ENCODE results near the gene GNB1. TPM values are rescaled to one million over a fixed set of nuclear protein-coding genes. Genes with fewer than 3 reads are reported as not detected.

Gene GNB1
- total RNA-seq, 1 donor, result 88.7 TPM

- no peak overlapping the region for H3K4me3 ChIP-seq (ENCODE audit: insufficient read depth, low read length)
- TF ChIP-seq CTCF (IDR thresholded peaks at IDR 0.05; ENCODE audit: extremely low read depth, low read depth, low read length), result no peak
- no peak for DNase-seq (ENCODE audit: insufficient read length, low spot score, missing footprints)
- H3K79me2 ChIP-seq (ENCODE audit: insufficient read depth, low read length), result peaks cover 7% of the 10 kb centered on the region
- H3K9me3 ChIP-seq (ENCODE audit: low read depth, low read length), result no peaks in the 10 kb centered on the region
- H3K27ac ChIP-seq (ENCODE audit: low read depth, low read length), result no peak overlapping the region
- peaks cover 12% of the 10 kb centered on the region for H3K4me1 ChIP-seq (ENCODE audit: insufficient read depth, low read length)
- H3K36me3 ChIP-seq (ENCODE audit: insufficient read depth, low read length), result no peaks in the 10 kb centered on the region
- no peak overlapping the region for H3K4me2 ChIP-seq (ENCODE audit: insufficient read depth, low read length)
- peaks cover 2% of the 10 kb centered on the region for H3K27me3 ChIP-seq (ENCODE audit: insufficient read depth, low read length)
- H4K20me1 ChIP-seq (ENCODE audit: insufficient read depth, low read length), result peaks cover under 1% of the 10 kb centered on the region
- no peak overlapping the region for H2AFZ ChIP-seq (ENCODE audit: low read length)
These were observed 20.6 kb upstream of the GNB1 start for GRCh38 chr1:1911350-1912041.

GRCh38 chr1:1910651-1911331, 19.9 kb upstream of the GNB1 start:
- peaks cover 3% of the 10 kb centered on the region for H4K20me1 ChIP-seq (ENCODE audit: insufficient read depth, low read length)
- H3K9me3 ChIP-seq (ENCODE audit: low read depth, low read length), result no peaks in the 10 kb centered on the region
- DNase-seq (ENCODE audit: insufficient read length, low spot score, missing footprints), result no peak
- no peaks in the 10 kb centered on the region for H3K36me3 ChIP-seq (ENCODE audit: insufficient read depth, low read length)
- peaks cover 2% of the 10 kb centered on the region for H3K27me3 ChIP-seq (ENCODE audit: insufficient read depth, low read length)
- peaks cover 12% of the 10 kb centered on the region for H3K4me1 ChIP-seq (ENCODE audit: insufficient read depth, low read length)
- TF ChIP-seq CTCF (IDR thresholded peaks at IDR 0.05; ENCODE audit: extremely low read depth, low read depth, low read length), result no peak
- H3K4me2 ChIP-seq (ENCODE audit: insufficient read depth, low read length), result no peak overlapping the region
- H3K4me3 ChIP-seq (ENCODE audit: insufficient read depth, low read length), result no peak overlapping the region
- peaks cover 7% of the 10 kb centered on the region for H3K79me2 ChIP-seq (ENCODE audit: insufficient read depth, low read length)
- H2AFZ ChIP-seq (ENCODE audit: low read length), result no peak overlapping the region
- H3K27ac ChIP-seq (ENCODE audit: low read depth, low read length), result no peak overlapping the region

GRCh38 chr1:1910033-1910465, 19.2 kb upstream of the GNB1 start:
- peak overlapping the region; percentile 60 for H3K27ac ChIP-seq (ENCODE audit: low read depth, low read length)
- H2AFZ ChIP-seq (ENCODE audit: low read length), result no peak overlapping the region
- H3K4me3 ChIP-seq (ENCODE audit: insufficient read depth, low read length), result peak overlapping the region; percentile 72

More at GRCh38 chr1:1910033-1910465, 19.2 kb upstream of the GNB1 start:
- Histone ChIP-seq H3K4me2 (ENCODE audit: insufficient read depth, low read length) (peak overlapping the region; percentile 78), H3K27me3 (ENCODE audit: insufficient read depth, low read length) (no peaks in the 10 kb centered on the region), H3K79me2 (ENCODE audit: insufficient read depth, low read length) (peaks cover 7% of the 10 kb centered on the region), H4K20me1 (ENCODE audit: insufficient read depth, low read length) (peaks cover 3% of the 10 kb centered on the region), H3K9me3 (ENCODE audit: low read depth, low read length) (no peaks in the 10 kb centered on the region), H3K36me3 (ENCODE audit: insufficient read depth, low read length) (no peaks in the 10 kb centered on the region), H3K4me1 (ENCODE audit: insufficient read depth, low read length) (peaks cover 12% of the 10 kb centered on the region)
- no peak for TF ChIP-seq CTCF (IDR thresholded peaks at IDR 0.05; ENCODE audit: extremely low read depth, low read depth, low read length)
- no peak for DNase-seq (ENCODE audit: insufficient read length, low spot score, missing footprints)
